GM18858 (cell line): Measurements from ENCODE around the gene WBP1L.
"Not testable (repeated sequence)": the region's sequence is repeated elsewhere in the genome, so short reads cannot be mapped to it uniquely, and the experiment has no call there.

ENCODE experiments used
- ATAC-seq: cut with Tn5 transposase; IDR thresholded peaks from one replicate; pipeline ENCODE4 v1.9.1; 2021; ENCODE audit not compliant: unreplicated experiment

The WBP1L gene

GRCh38 chr10:102721954-102722353, 21.8 kb upstream of the WBP1L start:
- no peak for ATAC-seq

- no peak for ATAC-seq
Measured at GRCh38 chr10:102723989-102724388, 19.8 kb upstream of the WBP1L start.

- ATAC-seq: no peak
Measured at GRCh38 chr10:102726274-102726673, 17.5 kb upstream of the WBP1L start.

DNA sequence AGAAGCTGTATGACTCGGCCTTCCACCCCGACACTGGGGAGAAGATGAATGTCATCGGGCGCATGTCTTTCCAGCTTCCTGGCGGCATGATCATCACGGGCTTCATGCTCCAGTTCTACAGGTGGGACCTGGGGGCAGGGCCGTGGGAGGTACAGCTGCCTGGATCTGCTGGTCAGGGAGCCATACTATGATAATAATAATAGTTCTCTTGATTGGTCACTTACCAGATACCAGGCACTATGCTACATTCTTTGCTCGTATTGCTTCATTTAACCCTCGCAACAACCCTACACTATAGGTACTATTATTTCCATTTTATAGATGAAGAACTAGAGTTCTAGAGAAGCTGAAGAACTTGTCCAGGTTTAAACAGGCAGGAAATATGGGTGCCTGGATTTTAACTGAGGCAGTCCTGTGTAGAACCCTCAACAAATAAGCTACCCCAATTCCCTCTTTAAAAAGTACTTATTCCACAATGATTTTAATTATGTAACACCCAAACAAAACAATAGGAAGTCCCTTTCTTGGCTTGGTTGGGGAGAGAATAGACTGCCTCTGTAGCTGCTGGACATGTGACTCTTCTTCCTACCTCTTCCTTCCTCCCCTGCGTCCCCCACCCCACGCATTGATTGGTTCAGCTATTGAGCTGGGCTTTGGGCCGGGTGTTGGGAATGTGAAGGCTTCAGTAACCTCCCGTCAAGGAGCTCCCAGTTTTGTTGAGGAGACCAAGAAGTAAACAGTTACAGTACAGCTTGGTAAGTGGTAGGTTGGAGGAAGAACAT, 16.5 kb upstream of the WBP1L start:
- ATAC-seq: no peak

GRCh38 chr10:102729029-102730026, 14.4 kb upstream of the WBP1L start:
- no peak for ATAC-seq

GRCh38 chr10:102731222-102731800, 12.4 kb upstream of the WBP1L start:
- no peak for ATAC-seq

- no peak for ATAC-seq
Measured at GRCh38 chr10:102732661-102733060, 11.1 kb upstream of the WBP1L start.

DNA sequence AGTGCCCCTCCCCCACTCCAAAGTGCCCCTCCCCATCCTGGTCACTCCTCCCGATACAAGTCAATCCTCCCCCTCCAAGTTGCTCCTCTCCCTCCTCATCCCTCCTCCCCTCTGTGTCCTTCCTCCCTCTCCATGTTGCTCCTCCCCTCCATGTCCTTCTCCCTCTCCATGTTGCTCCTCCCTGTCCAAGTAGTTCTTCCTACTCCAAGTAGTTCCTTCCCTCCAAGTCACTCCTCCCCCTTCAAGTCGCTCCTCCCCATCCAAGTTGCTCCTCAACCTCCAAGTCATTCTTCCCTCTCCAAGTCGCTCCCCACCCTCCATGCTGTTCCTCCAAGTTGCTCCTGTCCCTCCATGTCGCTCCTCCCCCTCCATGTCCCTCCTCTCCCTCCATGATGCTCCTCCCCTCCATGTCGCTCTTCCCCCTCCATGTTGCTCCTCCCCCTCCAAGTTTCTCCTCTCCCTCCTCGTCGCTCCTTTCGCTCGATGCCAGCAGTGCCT, 8.6 kb upstream of the WBP1L start:
- no peak for ATAC-seq

GRCh38 chr10:102738692-102739121, 5.0 kb upstream of the WBP1L start:
- no peak for ATAC-seq

DNA sequence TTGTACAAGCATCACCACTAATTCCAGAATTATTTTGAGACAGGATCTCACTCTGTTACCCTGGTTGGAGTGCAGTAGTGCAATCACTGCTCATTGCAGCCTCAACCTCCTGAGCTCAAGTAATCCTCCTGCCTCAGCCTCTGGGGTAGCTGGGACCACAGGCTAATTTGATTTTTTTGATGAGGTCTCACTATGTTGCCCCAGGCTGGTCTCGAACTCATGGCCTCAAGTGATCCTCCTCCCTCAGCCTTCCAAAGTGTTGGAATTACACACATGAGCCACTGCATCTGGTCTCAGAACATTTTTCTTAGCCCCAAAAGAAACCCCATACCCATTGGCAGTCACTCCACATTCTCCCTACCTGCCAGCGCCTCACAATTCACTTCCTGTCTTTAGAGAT, 3.5 kb upstream of the WBP1L start:
- no peak for ATAC-seq

DNA sequence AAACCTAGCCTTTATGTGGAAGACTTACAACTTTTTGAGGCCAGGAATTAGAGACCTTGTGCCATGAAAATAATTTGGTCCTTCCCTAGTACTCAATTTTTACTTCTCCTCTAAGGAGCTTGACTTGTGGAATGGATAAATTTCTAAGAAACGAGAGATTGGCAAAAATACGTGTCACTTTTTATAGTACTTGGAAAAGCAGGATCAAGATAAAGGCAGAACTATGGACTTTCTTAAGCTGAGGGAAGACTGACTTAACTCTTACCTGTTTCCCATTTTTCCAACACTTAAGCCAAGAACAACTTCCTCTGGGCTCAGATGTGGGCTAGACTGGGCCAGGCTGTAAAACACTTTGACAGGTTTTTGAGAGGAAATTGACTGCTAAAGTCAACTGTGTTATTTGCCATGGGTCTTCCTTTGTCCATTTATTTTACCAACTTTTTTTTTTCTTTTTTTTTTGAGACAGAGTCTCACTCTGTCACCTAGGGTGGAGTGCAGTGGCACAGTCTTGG, 2.0 kb upstream of the WBP1L start:
- no peak for ATAC-seq

- ATAC-seq: not testable (repeated sequence)
Measured at GRCh38 chr10:102742313-102742712, 1.4 kb upstream of the WBP1L start.

DNA sequence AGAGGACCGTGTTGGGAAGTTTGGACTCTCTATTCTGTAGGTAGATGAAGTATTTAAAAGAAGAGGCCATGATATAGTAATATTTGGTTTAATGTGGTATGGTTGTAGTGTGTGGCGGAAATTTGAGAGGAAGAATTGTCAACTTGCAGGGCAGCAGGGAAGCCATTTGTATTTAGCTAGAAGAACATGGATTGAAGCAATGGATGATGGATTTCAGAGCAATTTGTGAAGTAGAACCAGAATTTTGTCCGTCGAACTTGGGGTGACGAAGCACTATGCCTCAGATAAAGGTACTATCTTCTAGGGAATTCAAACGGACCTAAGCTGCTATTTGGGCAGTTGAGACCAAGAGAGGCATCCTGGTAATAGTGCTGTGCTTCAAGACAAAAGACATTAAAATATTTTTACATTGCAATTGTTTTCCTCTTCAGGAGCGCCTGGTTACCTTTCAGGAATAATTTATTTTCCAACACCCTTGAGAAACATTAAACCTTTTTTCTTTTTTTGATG, 615 bp upstream of the WBP1L start:
- no peak for ATAC-seq

DNA sequence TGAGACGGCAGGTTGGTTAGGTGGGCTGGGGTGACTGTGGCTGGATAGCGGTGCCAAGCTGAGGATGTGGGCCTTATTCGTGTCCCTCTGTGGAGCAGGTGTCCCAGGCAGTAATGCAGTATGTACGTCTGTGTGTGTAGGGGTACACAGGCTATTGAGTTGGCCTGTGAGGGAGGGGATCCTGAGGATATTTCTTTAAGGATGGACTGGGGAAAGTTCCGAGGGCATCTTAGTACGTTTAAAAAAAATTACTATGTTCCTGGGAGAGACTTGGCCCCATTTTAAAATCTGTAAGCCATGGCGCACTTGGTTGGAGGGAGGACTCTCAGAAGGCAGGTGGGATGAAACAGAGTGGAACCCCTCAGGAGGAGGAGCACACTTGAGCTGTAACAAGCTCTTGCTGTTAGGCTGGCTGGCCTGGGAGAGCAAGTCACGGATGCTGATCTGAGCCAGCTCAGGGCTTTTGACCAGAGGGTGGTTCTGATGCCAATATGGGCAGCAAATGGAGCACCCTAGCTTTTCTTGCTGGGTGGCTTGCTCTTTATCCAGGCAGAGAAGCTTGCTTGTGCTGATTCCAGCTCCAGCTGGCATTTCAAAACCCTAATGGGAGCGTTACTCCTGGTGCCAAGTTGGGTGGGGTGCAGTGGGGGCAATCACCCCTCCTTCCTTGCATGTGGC, 765 bp downstream of the WBP1L start:
- ATAC-seq: no peak

DNA sequence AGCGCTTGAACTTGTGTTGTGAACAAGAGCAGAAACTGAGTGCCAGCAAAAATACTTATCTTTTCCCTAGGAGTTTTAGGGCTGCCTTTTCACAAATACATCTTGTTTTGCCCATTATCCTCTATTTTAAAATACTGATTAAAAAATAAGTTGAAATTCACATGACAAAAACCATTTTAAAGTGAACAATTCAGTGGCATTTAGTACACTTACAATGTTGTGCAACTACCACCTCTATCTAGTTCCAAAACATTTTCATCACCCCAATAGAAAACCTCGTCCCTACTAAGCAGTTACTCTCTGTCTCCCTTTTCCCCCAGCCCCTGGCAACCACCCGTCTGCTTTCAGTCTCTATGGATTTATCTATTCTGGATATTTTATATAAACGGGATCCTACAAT, 1.4 kb downstream of the WBP1L start:
- no peak for ATAC-seq

GRCh38 chr10:102752266-102752930, 8.7 kb downstream of the WBP1L start:
- no peak for ATAC-seq

- ATAC-seq: no peak
Measured at GRCh38 chr10:102752934-102753664, 9.4 kb downstream of the WBP1L start.

GRCh38 chr10:102753718-102754117, 10.0 kb downstream of the WBP1L start:
- no peak for ATAC-seq

DNA sequence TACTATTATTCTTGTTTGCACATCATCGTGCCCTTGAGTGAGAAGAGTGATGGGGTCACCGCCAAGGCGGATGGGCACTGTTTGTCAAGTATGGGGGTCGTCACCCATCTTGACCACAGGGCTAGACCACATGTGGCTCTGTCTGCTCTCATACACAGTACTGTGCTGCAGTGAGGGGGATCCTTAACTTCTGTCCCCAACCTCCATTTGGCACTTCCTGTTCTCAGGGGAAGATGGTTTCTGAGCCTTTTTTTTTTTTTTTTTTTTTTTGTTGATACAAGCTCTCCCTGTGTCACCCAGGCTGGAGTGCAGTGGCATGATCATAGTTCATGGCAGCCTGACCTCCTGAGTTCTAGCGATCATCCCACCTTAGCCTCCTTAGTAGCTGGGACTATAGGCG, 13.6 kb downstream of the WBP1L start:
- no peak for ATAC-seq
